Ramos (cell line): ENCODE results near the gene TTC32.

Experiments used
- in situ Hi-C: fragments of 300-500 bp; cut with MboI; formaldehyde crosslinking; loops from one replicate; pipeline ENCODE4 v1.14.3; 2022; ENCODE audit warnings: low sequenced_read_pairs; ENCODE audit not compliant: unreplicated experiment

The TTC32 gene

GRCh38 chr2:19855542-19856431, 46.0 kb downstream of the TTC32 start:
- in situ Hi-C loops = loop anchor here (25.0 kb wide), 2 partner anchors 493 to 1118 kb away; partner anchors contain the start of gene OSR1

GRCh38 chr2:19854596-19855541, 46.9 kb downstream of the TTC32 start:
- in situ Hi-C loops = loop anchor here (25.0 kb wide), 2 partner anchors 493 to 1118 kb away; partner anchors contain the start of gene OSR1

GRCh38 chr2:19851116-19851695, 50.6 kb downstream of the TTC32 start:
- in situ Hi-C loops = loop anchor here (25.0 kb wide), 2 partner anchors 489 to 1114 kb away; partner anchors contain the start of gene OSR1

GRCh38 chr2:19850056-19851050, 51.4 kb downstream of the TTC32 start:
- in situ Hi-C loops = loop anchor here (25.0 kb wide), 2 partner anchors 488 to 1113 kb away; partner anchors contain the start of gene OSR1

GRCh38 chr2:19848952-19849351, 52.8 kb downstream of the TTC32 start:
- in situ Hi-C loops = no loop called here

GRCh38 chr2:19848029-19848750, 53.6 kb downstream of the TTC32 start:
- in situ Hi-C loops = no loop called here

- in situ Hi-C loops = no loop called here
These were observed 54.3 kb downstream of the TTC32 start for GRCh38 chr2:19847486-19847885.
